Pancreas (tissue), 10 donors: ENCODE measurements around the gene ACSL5. TPM values are rescaled to one million over a fixed set of nuclear protein-coding genes. Genes with fewer than 3 reads are reported as not detected.

ENCODE experiments used
- ATAC-seq, 4 donors: fragments of 200-7000 bp; cut with Tn5 transposase; one replicate each; pipeline versions ENCODE4 v1.8.0 to v1.9.1; 2020; ENCODE audit warnings: mild to moderate bottlenecking in 4 of 4, moderate library complexity in 4 of 4
- DNase-seq, 6 donors: peaks; one replicate each; pipeline ENCODE4 v3.0.0-alpha.2; 2020
- FAIRE-seq: peaks from 2 replicates; lab custom pipeline; 2012; peaks lifted over from hg19 to GRCh38; lab: Jason Lieb, UNC
- H3K27ac ChIP-seq, 4 donors: fragments of 200-600 bp; sonication (generic); 1 replicate in 3 of 4; 2 replicates in 1 of 4; pipeline versions ENCODE4 v1.5.0 to v1.8.0; 2020
- H3K27me3 ChIP-seq, 4 donors: fragments of 200-600 bp; one replicate each; pipeline ENCODE4 v1.8.0; 2021
- H3K36me3 ChIP-seq, 3 donors: fragments of 200-600 bp; sonication (generic) in 1 of 3; one replicate each; pipeline versions ENCODE4 v1.5.0 to v1.8.0; 2020 to 2021
- H3K4me1 ChIP-seq, 3 donors: fragments of 200-600 bp; one replicate each; pipeline ENCODE4 v1.8.0; 2021
- H3K4me3 ChIP-seq, 4 donors: fragments of 200-600 bp; sonication (generic) in 2 of 4; one replicate each; pipeline versions ENCODE4 v1.5.0 to v1.8.0; 2020 to 2021
- H3K9me3 ChIP-seq, 4 donors: fragments of 200-600 bp; one replicate each; pipeline ENCODE4 v1.8.0; 2021
- CTCF ChIP-seq, 4 donors: fragments of 200-600 bp; sonication (generic) in 3 of 4; IDR thresholded peaks; one replicate each; pipeline versions ENCODE4 v1.5.0 to v1.8.0; 2021; ENCODE audit warnings: antibody characterized with exemption in 4 of 4
- WGBS, 2 donors: extraction: QIAGEN DNeasy Blood & Tissue Kit; methylation state at CpG; one replicate each; pipeline ENCODE4 v1.1.7; 2013; 5-methylcytosine and 5-hydroxymethylcytosine counted together
- intact Hi-C, 3 donors: fragments of 100-400 bp; cut with DNase I; formaldehyde crosslinking; loops; one replicate each; pipeline versions ENCODE4 v1.11.1 to v1.14.2; 2022
- polyA plus RNA-seq, 2 donors: library from polyadenylated mRNA; stranded (reverse); fragments of 200-250 nt; gene quantifications; one replicate each; pipeline ENCODE4 v1.2.3, GENCODE V29; 2013
- total RNA-seq, 6 donors: library from RNA; stranded (reverse); fragmentation: NEBNext Ultra II Directional in 4 of 6; extraction: Animal tissue kit (Norgen Biotek cat#: 25700) in 4 of 6; gene quantifications; one replicate each; pipeline versions ENCODE4 v1.2.1 to v1.2.4, GENCODE V29; 2021 to 2023
- donor health status: healthy with polysubstance abuse.
- donor health status: DM: no; HTN: no; CAD: no; lungs with moderate emphysema.
- donor health status: DM: no; HTN: no; CAD: no.
- donor health status: control.
- donor health status: control.
- donor health status: Bipolar disorder and iron deficiency.
- donor health status: DM: yes; HTN: yes; CAD: no.
- donor health status: DM: no; HTN: no; CAD: no.
- donor health status: DM: no; HTN: no; CAD: no.
- donor health status: DM: yes; HTN: yes; CAD: no.

Gene ACSL5
- total and polyA plus RNA-seq, 8 donors = 2.2 to 7.2 (median 3.7) TPM

GRCh38 chr10:112336556-112337201 lies 37.2 kb upstream of the ACSL5 start:
- Histone ChIP-seq H3K27ac (no peak overlapping the region), H3K9me3 (no peaks in the 10 kb centered on the region), H3K27me3 (no peaks in the 10 kb centered on the region), H3K36me3 (no peaks in the 10 kb centered on the region), H3K4me1 (no peaks in the 10 kb centered on the region), H3K4me3 (no peak overlapping the region)
- 51 to 57% methylated on average over 5 of the region's 5 CpGs for WGBS, 2 donors
- no peak for TF ChIP-seq CTCF (IDR thresholded peaks at IDR 0.05)
- no peak for DNase-seq
- FAIRE-seq = no peak
- ATAC-seq = no peak
- intact Hi-C loops = no loop called here

GRCh38 chr10:112338957-112339356 lies 35.0 kb upstream of the ACSL5 start:
- WGBS, 2 donors = 70 to 76% methylated on average over 3 of the region's 3 CpGs
- H3K27ac ChIP-seq = no peak overlapping the region
- no peaks in the 10 kb centered on the region for H3K4me1 ChIP-seq
- no peaks in the 10 kb centered on the region for H3K9me3 ChIP-seq
- FAIRE-seq (no peak), ATAC-seq (no peak), DNase-seq (no peak)
- no peak overlapping the region for H3K4me3 ChIP-seq
- no peaks in the 10 kb centered on the region for H3K36me3 ChIP-seq
- H3K27me3 ChIP-seq = no peaks in the 10 kb centered on the region
- TF ChIP-seq CTCF (IDR thresholded peaks at IDR 0.05) = no peak
- intact Hi-C loops = no loop called here

- H3K36me3 ChIP-seq = no peaks in the 10 kb centered on the region
- no peaks in the 10 kb centered on the region for H3K27me3 ChIP-seq
- TF ChIP-seq CTCF (IDR thresholded peaks at IDR 0.05) = no peak
- no peak overlapping the region for H3K27ac ChIP-seq
- no peak overlapping the region for H3K4me3 ChIP-seq
- DNase-seq (no peak), FAIRE-seq (no peak), ATAC-seq (no peak)
- H3K4me1 ChIP-seq = no peaks in the 10 kb centered on the region
- WGBS, 2 donors = 78 to 82% methylated on average over 2 of the region's 2 CpGs
- intact Hi-C loops = no loop called here
- H3K9me3 ChIP-seq = no peaks in the 10 kb centered on the region
These were observed 33.3 kb upstream of the ACSL5 start for GRCh38 chr10:112340601-112341000.

GRCh38 chr10:112343056-112343806 lies 30.7 kb upstream of the ACSL5 start:
- ATAC-seq (no peak), FAIRE-seq (no peak), DNase-seq (no peak)
- H3K4me1 ChIP-seq = no peaks in the 10 kb centered on the region
- WGBS, 2 donors = 70 to 76% methylated on average over 5 of the region's 5 CpGs
- H3K9me3 ChIP-seq = no peaks in the 10 kb centered on the region
- no peaks in the 10 kb centered on the region for H3K36me3 ChIP-seq
- no peaks in the 10 kb centered on the region for H3K27me3 ChIP-seq
- H3K4me3 ChIP-seq = no peak overlapping the region
- H3K27ac ChIP-seq = no peak overlapping the region
- no peak for TF ChIP-seq CTCF (IDR thresholded peaks at IDR 0.05)
- intact Hi-C loops = no loop called here

- no peak overlapping the region for H3K4me3 ChIP-seq
- H3K36me3 ChIP-seq = no peaks in the 10 kb centered on the region
- no peak for DNase-seq
- 66 to 72% methylated on average over 6 of the region's 6 CpGs for WGBS, 2 donors
- no peaks in the 10 kb centered on the region for H3K4me1 ChIP-seq
- no peak for ATAC-seq
- H3K27me3 ChIP-seq = no peaks in the 10 kb centered on the region
- TF ChIP-seq CTCF (IDR thresholded peaks at IDR 0.05) = no peak
- FAIRE-seq = no peak
- intact Hi-C loops = no loop called here
- no peak overlapping the region for H3K27ac ChIP-seq
- H3K9me3 ChIP-seq = no peaks in the 10 kb centered on the region
These were observed 29.7 kb upstream of the ACSL5 start for GRCh38 chr10:112344261-112344660.
